ENCODE measurements around the gene MLEC.
A peak's percentile ranks its signal among the peaks of the same experiment; 100 is the strongest.

DNA sequence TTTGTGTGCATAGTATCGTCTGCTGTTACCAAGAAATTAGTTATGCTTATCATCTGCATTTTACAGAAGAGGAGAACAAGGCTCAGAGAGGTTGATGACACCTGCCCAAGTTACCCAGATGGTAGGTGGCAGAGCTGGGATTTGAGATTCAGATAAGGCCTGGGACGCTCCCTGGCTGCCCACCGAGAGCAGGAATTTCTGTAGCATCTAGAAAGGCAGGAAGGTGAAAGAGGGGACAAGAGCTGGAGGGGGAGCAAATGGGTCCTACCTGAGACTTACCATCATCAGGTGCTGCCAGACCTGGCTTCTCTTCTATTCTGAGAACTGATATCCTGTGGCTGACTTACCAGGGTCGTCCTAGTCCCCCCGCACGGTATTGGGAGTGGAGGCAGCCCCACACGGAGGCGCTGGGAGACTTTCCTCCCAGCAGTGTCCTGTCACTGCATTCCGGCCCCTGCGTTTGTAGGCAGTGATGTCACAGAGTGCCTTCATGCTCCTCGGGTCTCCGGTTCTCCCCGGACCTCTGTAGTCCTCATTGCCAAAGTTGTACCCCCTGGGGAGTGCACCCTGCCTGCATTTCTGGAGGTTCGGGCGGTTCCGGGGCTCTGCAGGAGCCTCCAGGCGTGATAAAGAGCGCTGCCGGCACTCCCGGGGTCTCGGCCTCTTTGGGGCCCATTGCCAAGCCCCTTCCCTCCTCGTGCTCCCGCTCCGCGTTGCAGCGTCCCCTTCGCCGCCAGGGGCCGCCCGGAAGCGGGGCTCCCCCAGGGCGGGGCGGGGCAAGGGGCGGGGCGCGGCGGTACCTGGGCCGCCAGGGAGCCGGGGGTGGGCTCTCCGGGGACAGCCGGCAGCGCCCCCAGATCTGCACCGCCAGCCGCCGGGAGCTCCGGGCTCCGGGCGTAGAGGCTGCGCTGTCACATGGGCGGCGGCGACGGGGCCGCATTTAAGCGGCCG is 46.9 kb upstream of the MLEC start, which contains the start of gene CABP1:
- TF ChIP-seq CTCF (IDR thresholded peaks at IDR 0.05; ENCODE audit: borderline replicate concordance, extremely low read depth, low read length, poor library complexity, severe bottlenecking) = peak; percentile 49
- no peak for TF ChIP-seq EZH2 (IDR thresholded peaks at IDR 0.05; ENCODE audit: borderline replicate concordance, low read depth, low read length, severe bottlenecking)
